HFF-Myc (cell line): Measurements from ENCODE around the gene OLFML3.
"Not testable (repeated sequence)": the region's sequence is repeated elsewhere in the genome, so short reads cannot be mapped to it uniquely, and the experiment has no call there.

ENCODE experiments used
- DNase-seq: peaks from one replicate; pipeline ENCODE4 v3.0.0-alpha.2; 2011; ENCODE audit warnings: low read depth; ENCODE audit errors: extremely low read depth
- H3K4me3 ChIP-seq: replicated peaks from 2 replicates; pipeline ENCODE4 v1.5.1; 2011; ENCODE audit warnings: low read depth, mild to moderate bottlenecking, control low read depth, low read length
- CTCF ChIP-seq: IDR thresholded peaks from 2 replicates; pipeline ENCODE4 v1.5.1; 2012; ENCODE audit warnings: mild to moderate bottlenecking, low read depth, low read length, control low read depth; ENCODE audit errors: missing control alignments

The OLFML3 gene

GRCh38 chr1:114008480-114008941, 29.2 kb downstream of the OLFML3 start:
- no peak overlapping the region for H3K4me3 ChIP-seq
- DNase-seq = no peak
- TF ChIP-seq CTCF = no peak

- TF ChIP-seq CTCF = no peak
- H3K4me3 ChIP-seq = no peak overlapping the region
- no peak for DNase-seq
Observed at GRCh38 chr1:114008993-114009392, 29.7 kb downstream of the OLFML3 start.

GRCh38 chr1:114009393-114009792, 30.1 kb downstream of the OLFML3 start:
- TF ChIP-seq CTCF = no peak
- no peak overlapping the region for H3K4me3 ChIP-seq
- no peak for DNase-seq

- H3K4me3 ChIP-seq = no peak overlapping the region
- no peak for TF ChIP-seq CTCF
- no peak for DNase-seq
Observed at GRCh38 chr1:114010433-114011184, 31.3 kb downstream of the OLFML3 start.

- TF ChIP-seq CTCF = no peak
- H3K4me3 ChIP-seq = no peak overlapping the region
- DNase-seq = no peak
Observed at GRCh38 chr1:114011796-114012195, 32.5 kb downstream of the OLFML3 start.

- TF ChIP-seq CTCF = no peak
- no peak for DNase-seq
- H3K4me3 ChIP-seq = no peak overlapping the region
Observed at GRCh38 chr1:114015075-114015474, 35.8 kb downstream of the OLFML3 start.

- not testable (repeated sequence) for H3K4me3 ChIP-seq, DNase-seq
Observed at GRCh38 chr1:114019724-114020123, 40.5 kb downstream of the OLFML3 start.
